Measurements from ENCODE around the gene RANBP6. TPM values are rescaled to one million over a fixed set of nuclear protein-coding genes. Genes with fewer than 3 reads are reported as not detected.
"Not testable (repeated sequence)": the region's sequence is repeated elsewhere in the genome, so short reads cannot be mapped to it uniquely, and the experiment has no call there.

RANBP6 gene
- total RNA-seq, 1 donor from 2014 or later = 19.2 TPM

GRCh38 chr9:6036391-6036790, 21.0 kb upstream of the RANBP6 start:
- Mint-ChIP-seq H3K9me3 (no peaks in the 10 kb centered on the region), H3K4me1 (ENCODE audit: low read depth) (no peaks in the 10 kb centered on the region), H3K36me3 (ENCODE audit: low read depth) (no peaks in the 10 kb centered on the region), H3K4me3 (no peak overlapping the region), H3K27me3 (ENCODE audit: insufficient read depth) (peaks cover 18% of the 10 kb centered on the region), H3K27ac (no peak overlapping the region)
- intact Hi-C loops (cut with micrococcal nuclease) = no loop called here
- no peak for DNase-seq (ENCODE audit: low spot score)

- Mint-ChIP-seq H3K36me3 (ENCODE audit: low read depth) (no peaks in the 10 kb centered on the region), H3K4me1 (ENCODE audit: low read depth) (no peaks in the 10 kb centered on the region), H3K27me3 (ENCODE audit: insufficient read depth) (peaks cover 14% of the 10 kb centered on the region), H3K9me3 (no peaks in the 10 kb centered on the region), H3K27ac (no peak overlapping the region), H3K4me3 (no peak overlapping the region)
- no peak for DNase-seq (ENCODE audit: low spot score)
- intact Hi-C loops (cut with micrococcal nuclease) = no loop called here
Measured at GRCh38 chr9:6034954-6035353, 19.5 kb upstream of the RANBP6 start.

- no peaks in the 10 kb centered on the region for H3K36me3 Mint-ChIP-seq (ENCODE audit: low read depth)
- no peak for DNase-seq (ENCODE audit: low spot score)
- no peaks in the 10 kb centered on the region for H3K9me3 Mint-ChIP-seq
- intact Hi-C loops (cut with micrococcal nuclease) = no loop called here
- H3K4me1 Mint-ChIP-seq (ENCODE audit: low read depth) = no peaks in the 10 kb centered on the region
- peaks cover 17% of the 10 kb centered on the region for H3K27me3 Mint-ChIP-seq (ENCODE audit: insufficient read depth)
- H3K4me3 Mint-ChIP-seq = no peak overlapping the region
- no peak overlapping the region for H3K27ac Mint-ChIP-seq
Measured at GRCh38 chr9:6029604-6030274, 14.3 kb upstream of the RANBP6 start.

- DNase-seq (ENCODE audit: low spot score) = no peak
- H3K27ac Mint-ChIP-seq = no peak overlapping the region
- intact Hi-C loops (cut with micrococcal nuclease) = loop anchor here (1.0 kb wide), 1 partner anchor 16 kb away; a partner anchor contains a TSS
- peaks cover 6% of the 10 kb centered on the region for H3K4me1 Mint-ChIP-seq (ENCODE audit: low read depth)
- H3K36me3 Mint-ChIP-seq (ENCODE audit: low read depth) = no peaks in the 10 kb centered on the region
- H3K27me3 Mint-ChIP-seq (ENCODE audit: insufficient read depth) = peaks cover 18% of the 10 kb centered on the region
- no peak overlapping the region for H3K4me3 Mint-ChIP-seq
- no peaks in the 10 kb centered on the region for H3K9me3 Mint-ChIP-seq
Measured at GRCh38 chr9:6024035-6024554, 8.7 kb upstream of the RANBP6 start.

GRCh38 chr9:6016975-6017374, 1.6 kb upstream of the RANBP6 start:
- DNase-seq (ENCODE audit: low spot score); H3K27ac Mint-ChIP-seq; H3K27me3 Mint-ChIP-seq (ENCODE audit: insufficient read depth); H3K9me3 Mint-ChIP-seq: not testable (repeated sequence)
- Mint-ChIP-seq H3K4me1 (ENCODE audit: low read depth) (peaks cover 35% of the 10 kb centered on the region), H3K4me3 (peak overlapping the region; percentile 31), H3K36me3 (ENCODE audit: low read depth) (peaks cover 30% of the 10 kb centered on the region)
- intact Hi-C loops (cut with micrococcal nuclease) = loop anchor here (5.0 kb wide), 1 partner anchor 35 kb away; no protein-coding TSS in a partner anchor

- no peak for DNase-seq (ENCODE audit: low spot score)
- Mint-ChIP-seq H3K27me3 (ENCODE audit: insufficient read depth) (no peaks in the 10 kb centered on the region), H3K9me3 (peaks cover 3% of the 10 kb centered on the region), H3K4me1 (ENCODE audit: low read depth) (peaks cover 56% of the 10 kb centered on the region), H3K36me3 (ENCODE audit: low read depth) (peaks cover 39% of the 10 kb centered on the region), H3K27ac (peak overlapping the region; percentile 97), H3K4me3 (peak overlapping the region; percentile 96)
- intact Hi-C loops (cut with micrococcal nuclease) = loop anchor here (1.0 to 5.0 kb wide), 6 partner anchors 7 to 666 kb away; no protein-coding TSS in a partner anchor
Measured at GRCh38 chr9:6014670-6015270, 654 bp downstream of the RANBP6 start.

- Mint-ChIP-seq H3K36me3 (ENCODE audit: low read depth) (peaks cover 40% of the 10 kb centered on the region), H3K27me3 (ENCODE audit: insufficient read depth) (no peaks in the 10 kb centered on the region), H3K4me1 (ENCODE audit: low read depth) (peaks cover 62% of the 10 kb centered on the region), H3K27ac (peak overlapping the region; percentile 65), H3K4me3 (peak overlapping the region; percentile 73), H3K9me3 (no peaks in the 10 kb centered on the region)
- intact Hi-C loops (cut with micrococcal nuclease) = loop anchor here (1.0 to 10.0 kb wide), 14 partner anchors 16 to 1966 kb away; partner anchors contain the start of genes CDC37L1, JAK2, KDM4C and PLGRKT
- peak; percentile 91 for DNase-seq (ENCODE audit: low spot score)
Measured at GRCh38 chr9:6008169-6008979, 7.0 kb downstream of the RANBP6 start.

GRCh38 chr9:6007770-6008168, 7.7 kb downstream of the RANBP6 start:
- H3K36me3 Mint-ChIP-seq (ENCODE audit: low read depth) = peaks cover 35% of the 10 kb centered on the region
- intact Hi-C loops (cut with micrococcal nuclease) = loop anchor here (1.0 to 10.0 kb wide), 17 partner anchors 8 to 1967 kb away; partner anchors contain the start of genes CDC37L1, JAK2, KDM4C and PLGRKT
- H3K27ac Mint-ChIP-seq = peak overlapping the region; percentile 93
- peak; percentile 66 for DNase-seq (ENCODE audit: low spot score)
- H3K4me3 Mint-ChIP-seq = peak overlapping the region; percentile 93
- no peaks in the 10 kb centered on the region for H3K27me3 Mint-ChIP-seq (ENCODE audit: insufficient read depth)
- H3K9me3 Mint-ChIP-seq = no peaks in the 10 kb centered on the region
- peaks cover 59% of the 10 kb centered on the region for H3K4me1 Mint-ChIP-seq (ENCODE audit: low read depth)

- H3K27me3 Mint-ChIP-seq (ENCODE audit: insufficient read depth) = no peaks in the 10 kb centered on the region
- H3K36me3 Mint-ChIP-seq (ENCODE audit: low read depth) = peaks cover 30% of the 10 kb centered on the region
- H3K9me3 Mint-ChIP-seq = no peaks in the 10 kb centered on the region
- peaks cover 53% of the 10 kb centered on the region for H3K4me1 Mint-ChIP-seq (ENCODE audit: low read depth)
- intact Hi-C loops (cut with micrococcal nuclease) = loop anchor here (1.0 to 10.0 kb wide), 10 partner anchors 8 to 1968 kb away; partner anchors contain the start of genes CDC37L1, JAK2, PLGRKT and RANBP6
- DNase-seq (ENCODE audit: low spot score) = peak; percentile 94
- H3K27ac Mint-ChIP-seq = peak overlapping the region; percentile 93
- H3K4me3 Mint-ChIP-seq = peak overlapping the region; percentile 93
Measured at GRCh38 chr9:6007058-6007769, 8.2 kb downstream of the RANBP6 start.

GRCh38 chr9:6006749-6007057, 8.7 kb downstream of the RANBP6 start:
- Mint-ChIP-seq H3K27ac (peak overlapping the region; percentile 93), H3K36me3 (ENCODE audit: low read depth) (peaks cover 29% of the 10 kb centered on the region), H3K9me3 (no peaks in the 10 kb centered on the region), H3K4me3 (peak overlapping the region; percentile 93), H3K27me3 (ENCODE audit: insufficient read depth) (no peaks in the 10 kb centered on the region), H3K4me1 (ENCODE audit: low read depth) (peaks cover 54% of the 10 kb centered on the region)
- DNase-seq (ENCODE audit: low spot score) = no peak
- intact Hi-C loops (cut with micrococcal nuclease) = loop anchor here (1.0 to 10.0 kb wide), 10 partner anchors 9 to 1968 kb away; partner anchors contain the start of genes CDC37L1, JAK2, PLGRKT and RANBP6

GRCh38 chr9:6000955-6001354, 14.5 kb downstream of the RANBP6 start:
- H3K27ac Mint-ChIP-seq = no peak overlapping the region

More at GRCh38 chr9:6000955-6001354, 14.5 kb downstream of the RANBP6 start:
- peaks cover 20% of the 10 kb centered on the region for H3K36me3 Mint-ChIP-seq (ENCODE audit: low read depth)
- H3K27me3 Mint-ChIP-seq (ENCODE audit: insufficient read depth) = no peaks in the 10 kb centered on the region
- no peaks in the 10 kb centered on the region for H3K9me3 Mint-ChIP-seq
- H3K4me3 Mint-ChIP-seq = no peak overlapping the region
- peaks cover 40% of the 10 kb centered on the region for H3K4me1 Mint-ChIP-seq (ENCODE audit: low read depth)
- intact Hi-C loops (cut with micrococcal nuclease) = loop anchor here (10.0 kb wide), 1 partner anchor 1974 kb away; no protein-coding TSS in a partner anchor
- no peak for DNase-seq (ENCODE audit: low spot score)
